Liver (tissue), 9 donors: ENCODE measurements around the gene ENPP3. TPM values are rescaled to one million over a fixed set of nuclear protein-coding genes. Genes with fewer than 3 reads are reported as not detected.

Source experiments
- DNase-seq: peaks from one replicate; pipeline ENCODE4 v3.0.0-alpha.2; 2017; ENCODE audit warnings: low spot score
- H3K27ac ChIP-seq, 2 donors: one replicate each; pipeline ENCODE4 v1.7.0; 2013; ENCODE audit warnings: inconsistent platforms in 2 of 2, low read length in 2 of 2, control low read depth in 1 of 2, low read depth in 1 of 2, mild to moderate bottlenecking in 1 of 2
- H3K27me3 ChIP-seq, 4 donors: one replicate each; pipeline versions ENCODE4 v1.6.1 to v1.7.0; 2013; ENCODE audit warnings: low read length in 3 of 4, inconsistent platforms in 1 of 4, mild to moderate bottlenecking in 1 of 4, moderate library complexity in 1 of 4; ENCODE audit not compliant: control insufficient read depth in 4 of 4, insufficient read depth in 4 of 4
- H3K36me3 ChIP-seq, 4 donors: one replicate each; pipeline versions ENCODE4 v1.6.1 to v1.7.0; 2013; ENCODE audit warnings: low read length in 3 of 4, mild to moderate bottlenecking in 3 of 4, low read depth in 1 of 4, moderate library complexity in 1 of 4; ENCODE audit not compliant: control insufficient read depth in 4 of 4, insufficient read depth in 3 of 4
- H3K4me1 ChIP-seq, 4 donors: one replicate each; pipeline versions ENCODE4 v1.6.1 to v1.7.0; 2013; ENCODE audit warnings: low read length in 3 of 4, mild to moderate bottlenecking in 3 of 4, moderate library complexity in 1 of 4; ENCODE audit not compliant: control insufficient read depth in 4 of 4, insufficient read depth in 4 of 4
- H3K4me3 ChIP-seq, 3 donors: one replicate each; pipeline versions ENCODE4 v1.6.1 to v1.7.0; 2013; ENCODE audit warnings: low read length in 3 of 3, control low read depth in 1 of 3, low read depth in 1 of 3, mild to moderate bottlenecking in 1 of 3
- H3K9ac ChIP-seq, 2 donors: one replicate each; pipeline ENCODE4 v1.7.0; 2013; ENCODE audit warnings: low read length in 2 of 2, mild to moderate bottlenecking in 2 of 2, moderate library complexity in 2 of 2, control low read depth in 1 of 2, low read depth in 1 of 2
- H3K9me3 ChIP-seq, 4 donors: one replicate each; pipeline versions ENCODE4 v1.6.1 to v1.7.0; 2013; ENCODE audit warnings: low read length in 3 of 4; ENCODE audit not compliant: control insufficient read depth in 4 of 4
- EGR1 ChIP-seq, 2 donors: IDR thresholded peaks; 2 replicates each; pipeline ENCODE4 v1.6.1; 2016 to 2018; ENCODE audit warnings: antibody characterized with exemption in 2 of 2, low read depth in 2 of 2
- FOXA1 ChIP-seq: IDR thresholded peaks from 2 replicates; pipeline ENCODE4 v1.6.1; 2016; ENCODE audit warnings: antibody characterized with exemption
- FOXA2 ChIP-seq: IDR thresholded peaks from 2 replicates; pipeline ENCODE4 v1.6.1; 2016; ENCODE audit warnings: antibody characterized with exemption
- GABPA ChIP-seq, 2 donors: IDR thresholded peaks in 1 of 2; conservative IDR thresholded peaks in 1 of 2; 2 replicates each; pipeline ENCODE4 v1.6.1; 2016; ENCODE audit warnings: antibody characterized with exemption in 2 of 2, mild to moderate bottlenecking in 1 of 2, moderate library complexity in 1 of 2
- HNF4A ChIP-seq, 2 donors: conservative IDR thresholded peaks; 2 replicates each; pipeline ENCODE4 v1.6.1; 2016; ENCODE audit warnings: antibody characterized with exemption in 2 of 2, mild to moderate bottlenecking in 2 of 2
- HNF4G ChIP-seq: IDR thresholded peaks from 2 replicates; pipeline ENCODE4 v1.6.1; 2016; ENCODE audit warnings: antibody characterized with exemption
- JUND ChIP-seq, 2 donors: IDR thresholded peaks; 2 replicates each; pipeline ENCODE4 v1.6.1; 2016; ENCODE audit warnings: antibody characterized with exemption in 2 of 2
- NR2F2 ChIP-seq: IDR thresholded peaks from 2 replicates; pipeline ENCODE4 v1.6.1; 2016; ENCODE audit warnings: antibody characterized with exemption
- RAD21 ChIP-seq, 2 donors: IDR thresholded peaks; 2 replicates each; pipeline ENCODE4 v1.6.1; 2016; ENCODE audit warnings: antibody characterized with exemption in 2 of 2, mild to moderate bottlenecking in 2 of 2
- RXRA ChIP-seq, 2 donors: IDR thresholded peaks; 2 replicates each; pipeline ENCODE4 v1.6.1; 2017 to 2018; ENCODE audit warnings: antibody characterized with exemption in 2 of 2, mild to moderate bottlenecking in 1 of 2
- SP1 ChIP-seq: IDR thresholded peaks from 2 replicates; pipeline ENCODE4 v1.6.1; 2018; ENCODE audit warnings: antibody characterized with exemption, mild to moderate bottlenecking
- TAF1 ChIP-seq: conservative IDR thresholded peaks from 2 replicates; pipeline ENCODE4 v1.6.1; 2016; ENCODE audit warnings: antibody characterized with exemption, mild to moderate bottlenecking
- YY1 ChIP-seq: IDR thresholded peaks from 2 replicates; pipeline ENCODE4 v1.6.1; 2016; ENCODE audit warnings: antibody characterized with exemption, mild to moderate bottlenecking
- WGBS: extraction: QIAGEN DNeasy Blood & Tissue Kit; methylation state at CpG from one replicate; pipeline ENCODE4 v1.1.7; 2013; 5-methylcytosine and 5-hydroxymethylcytosine counted together
- polyA plus RNA-seq, 2 donors: library from polyadenylated mRNA; stranded (reverse) in 1 of 2; unstranded in 1 of 2; fragments of 200-250 nt in 1 of 2; fragments of >200 nt in 1 of 2; fragmentation: Nextera tagmentation in 1 of 2; extraction: Ambion mirVana in 1 of 2; gene quantifications; one replicate each; pipeline versions ENCODE4 v1.2.1 to v1.2.3, GENCODE V29; 2013 to 2015
- total RNA-seq, 2 donors: library from RNA; depleted of rRNA; stranded (reverse); fragments of >200 nt; gene quantifications; one replicate each; pipeline ENCODE4 v1.2.3, GENCODE V29; 2014
- TF ChIP-seq, protein P1 (sequence below): IDR thresholded peaks from 2 replicates; pipeline ENCODE4 v1.6.1; 2016; ENCODE audit warnings: antibody characterized with exemption
- TF ChIP-seq, protein P2 (sequence below): IDR thresholded peaks from 2 replicates; pipeline ENCODE4 v1.6.1; 2016; ENCODE audit warnings: antibody characterized with exemption
- TF ChIP-seq, protein P3 (sequence below): IDR thresholded peaks from 2 replicates; pipeline ENCODE4 v1.6.1; 2016; ENCODE audit warnings: antibody characterized with exemption
- TF ChIP-seq, protein P4 (sequence below): IDR thresholded peaks from 2 replicates; pipeline ENCODE4 v1.6.1; 2016; ENCODE audit warnings: antibody characterized with exemption, mild to moderate bottlenecking
- TF ChIP-seq, protein P5 (sequence below): fragments of 150-350 bp; IDR thresholded peaks from 2 replicates; pipeline ENCODE4 v1.5.1; 2017; ENCODE audit warnings: improper control_type of control experiment, low read depth, low read length; ENCODE audit not compliant: missing input control
- donor health status: healthy.
- donor health status: healthy.
- donor health status: healthy.
- donor health status: healthy.
- donor health status: healthy.

The ENPP3 gene
- total and polyA plus RNA-seq, 4 donors, result 0.51 to 6.1 (median 1.1) TPM

DNA sequence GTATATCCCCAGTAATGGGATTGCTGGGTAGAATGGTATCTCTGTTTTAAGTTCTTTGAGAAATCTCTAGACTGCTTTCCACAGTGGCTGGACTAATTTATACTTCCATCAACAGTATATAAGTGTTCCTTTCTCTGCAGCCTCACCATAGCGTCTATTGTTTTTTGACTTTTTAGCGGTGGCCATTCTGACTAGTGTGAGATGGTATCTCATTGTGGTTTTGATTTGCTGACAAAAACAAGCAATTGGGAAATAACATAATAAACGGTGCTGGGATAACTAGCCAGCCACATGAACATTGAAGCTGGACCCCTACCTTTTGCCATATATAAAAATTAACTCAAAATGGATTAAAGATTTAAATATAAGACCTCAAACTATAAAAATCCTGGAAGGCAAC is 49.9 kb downstream of the ENPP3 start:
- no peak overlapping the region for H3K27ac ChIP-seq
- H3K4me3 ChIP-seq, result no peak overlapping the region
- H3K9ac ChIP-seq, result no peak overlapping the region
- DNase-seq, result no peak
- no peaks in the 10 kb centered on the region for H3K27me3 ChIP-seq
- H3K36me3 ChIP-seq, result peaks cover 0 to 2% (median 0%) of the 10 kb centered on the region in 4 donors
- 87% methylated on average over 3 of the region's 3 CpGs for WGBS
- no peak for TF ChIP-seq HNF4G
- no peak for TF ChIP-seq SP1
- TF ChIP-seq, protein P1, sequence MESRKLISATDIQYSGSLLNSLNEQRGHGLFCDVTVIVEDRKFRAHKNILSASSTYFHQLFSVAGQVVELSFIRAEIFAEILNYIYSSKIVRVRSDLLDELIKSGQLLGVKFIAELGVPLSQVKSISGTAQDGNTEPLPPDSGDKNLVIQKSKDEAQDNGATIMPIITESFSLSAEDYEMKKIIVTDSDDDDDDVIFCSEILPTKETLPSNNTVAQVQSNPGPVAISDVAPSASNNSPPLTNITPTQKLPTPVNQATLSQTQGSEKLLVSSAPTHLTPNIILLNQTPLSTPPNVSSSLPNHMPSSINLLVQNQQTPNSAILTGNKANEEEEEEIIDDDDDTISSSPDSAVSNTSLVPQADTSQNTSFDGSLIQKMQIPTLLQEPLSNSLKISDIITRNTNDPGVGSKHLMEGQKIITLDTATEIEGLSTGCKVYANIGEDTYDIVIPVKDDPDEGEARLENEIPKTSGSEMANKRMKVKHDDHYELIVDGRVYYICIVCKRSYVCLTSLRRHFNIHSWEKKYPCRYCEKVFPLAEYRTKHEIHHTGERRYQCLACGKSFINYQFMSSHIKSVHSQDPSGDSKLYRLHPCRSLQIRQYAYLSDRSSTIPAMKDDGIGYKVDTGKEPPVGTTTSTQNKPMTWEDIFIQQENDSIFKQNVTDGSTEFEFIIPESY, result no peak
- no peak for TF ChIP-seq RXRA (IDR thresholded peaks at IDR 0.05)
- H3K9me3 ChIP-seq, result no peaks in the 10 kb centered on the region
- H3K4me1 ChIP-seq, result no peaks in the 10 kb centered on the region

DNA sequence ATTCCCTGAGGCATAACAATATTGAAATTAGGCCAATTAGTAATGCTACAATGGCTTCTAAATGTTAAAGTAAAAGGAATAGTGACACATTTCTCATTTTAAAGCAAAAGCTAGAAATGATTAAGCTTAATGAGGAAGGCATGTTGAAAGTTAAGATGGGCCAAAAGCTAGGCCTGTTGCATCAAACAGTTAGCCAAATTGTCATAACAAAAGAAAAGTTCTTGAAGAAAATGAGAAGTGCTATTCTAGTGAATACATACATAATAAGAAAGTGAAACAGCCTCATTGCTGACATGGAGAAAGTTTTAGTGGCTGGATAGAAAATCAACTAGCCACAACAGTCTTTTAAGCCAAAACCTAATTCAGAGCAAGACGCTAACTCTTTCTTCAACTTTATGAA is 51.2 kb downstream of the ENPP3 start:
- Histone ChIP-seq H3K4me3 (no peak overlapping the region), H3K9me3 (no peaks in the 10 kb centered on the region), H3K36me3 (peaks cover 0 to 2% (median 0%) of the 10 kb centered on the region in 4 donors), H3K27me3 (no peaks in the 10 kb centered on the region), H3K9ac (no peak overlapping the region), H3K27ac (no peak overlapping the region), H3K4me1 (peaks cover 0 to 2% (median under 1%) of the 10 kb centered on the region in 4 donors)
- DNase-seq, result no peak
- TF ChIP-seq HNF4G, result no peak
- TF ChIP-seq RAD21 (IDR thresholded peaks at IDR 0.05), result no peak
- no peak for TF ChIP-seq RXRA (IDR thresholded peaks at IDR 0.05)
- TF ChIP-seq EGR1 (IDR thresholded peaks at IDR 0.05; ENCODE audit: low read depth in 2 of 2), result no peak
- TF ChIP-seq, protein P2, sequence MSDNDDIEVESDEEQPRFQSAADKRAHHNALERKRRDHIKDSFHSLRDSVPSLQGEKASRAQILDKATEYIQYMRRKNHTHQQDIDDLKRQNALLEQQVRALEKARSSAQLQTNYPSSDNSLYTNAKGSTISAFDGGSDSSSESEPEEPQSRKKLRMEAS, result no peak
- no peak for TF ChIP-seq YY1
- no peak for TF ChIP-seq TAF1
- TF ChIP-seq, protein P3, sequence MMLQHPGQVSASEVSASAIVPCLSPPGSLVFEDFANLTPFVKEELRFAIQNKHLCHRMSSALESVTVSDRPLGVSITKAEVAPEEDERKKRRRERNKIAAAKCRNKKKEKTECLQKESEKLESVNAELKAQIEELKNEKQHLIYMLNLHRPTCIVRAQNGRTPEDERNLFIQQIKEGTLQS, result no peak
- TF ChIP-seq FOXA1, result no peak
- no peak for TF ChIP-seq SP1
- no peak for TF ChIP-seq NR2F2
- TF ChIP-seq HNF4A (conservative IDR thresholded peaks at IDR 0.05), result no peak
- TF ChIP-seq, protein P4, sequence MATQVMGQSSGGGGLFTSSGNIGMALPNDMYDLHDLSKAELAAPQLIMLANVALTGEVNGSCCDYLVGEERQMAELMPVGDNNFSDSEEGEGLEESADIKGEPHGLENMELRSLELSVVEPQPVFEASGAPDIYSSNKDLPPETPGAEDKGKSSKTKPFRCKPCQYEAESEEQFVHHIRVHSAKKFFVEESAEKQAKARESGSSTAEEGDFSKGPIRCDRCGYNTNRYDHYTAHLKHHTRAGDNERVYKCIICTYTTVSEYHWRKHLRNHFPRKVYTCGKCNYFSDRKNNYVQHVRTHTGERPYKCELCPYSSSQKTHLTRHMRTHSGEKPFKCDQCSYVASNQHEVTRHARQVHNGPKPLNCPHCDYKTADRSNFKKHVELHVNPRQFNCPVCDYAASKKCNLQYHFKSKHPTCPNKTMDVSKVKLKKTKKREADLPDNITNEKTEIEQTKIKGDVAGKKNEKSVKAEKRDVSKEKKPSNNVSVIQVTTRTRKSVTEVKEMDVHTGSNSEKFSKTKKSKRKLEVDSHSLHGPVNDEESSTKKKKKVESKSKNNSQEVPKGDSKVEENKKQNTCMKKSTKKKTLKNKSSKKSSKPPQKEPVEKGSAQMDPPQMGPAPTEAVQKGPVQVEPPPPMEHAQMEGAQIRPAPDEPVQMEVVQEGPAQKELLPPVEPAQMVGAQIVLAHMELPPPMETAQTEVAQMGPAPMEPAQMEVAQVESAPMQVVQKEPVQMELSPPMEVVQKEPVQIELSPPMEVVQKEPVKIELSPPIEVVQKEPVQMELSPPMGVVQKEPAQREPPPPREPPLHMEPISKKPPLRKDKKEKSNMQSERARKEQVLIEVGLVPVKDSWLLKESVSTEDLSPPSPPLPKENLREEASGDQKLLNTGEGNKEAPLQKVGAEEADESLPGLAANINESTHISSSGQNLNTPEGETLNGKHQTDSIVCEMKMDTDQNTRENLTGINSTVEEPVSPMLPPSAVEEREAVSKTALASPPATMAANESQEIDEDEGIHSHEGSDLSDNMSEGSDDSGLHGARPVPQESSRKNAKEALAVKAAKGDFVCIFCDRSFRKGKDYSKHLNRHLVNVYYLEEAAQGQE, result no peak
- TF ChIP-seq, protein P5, sequence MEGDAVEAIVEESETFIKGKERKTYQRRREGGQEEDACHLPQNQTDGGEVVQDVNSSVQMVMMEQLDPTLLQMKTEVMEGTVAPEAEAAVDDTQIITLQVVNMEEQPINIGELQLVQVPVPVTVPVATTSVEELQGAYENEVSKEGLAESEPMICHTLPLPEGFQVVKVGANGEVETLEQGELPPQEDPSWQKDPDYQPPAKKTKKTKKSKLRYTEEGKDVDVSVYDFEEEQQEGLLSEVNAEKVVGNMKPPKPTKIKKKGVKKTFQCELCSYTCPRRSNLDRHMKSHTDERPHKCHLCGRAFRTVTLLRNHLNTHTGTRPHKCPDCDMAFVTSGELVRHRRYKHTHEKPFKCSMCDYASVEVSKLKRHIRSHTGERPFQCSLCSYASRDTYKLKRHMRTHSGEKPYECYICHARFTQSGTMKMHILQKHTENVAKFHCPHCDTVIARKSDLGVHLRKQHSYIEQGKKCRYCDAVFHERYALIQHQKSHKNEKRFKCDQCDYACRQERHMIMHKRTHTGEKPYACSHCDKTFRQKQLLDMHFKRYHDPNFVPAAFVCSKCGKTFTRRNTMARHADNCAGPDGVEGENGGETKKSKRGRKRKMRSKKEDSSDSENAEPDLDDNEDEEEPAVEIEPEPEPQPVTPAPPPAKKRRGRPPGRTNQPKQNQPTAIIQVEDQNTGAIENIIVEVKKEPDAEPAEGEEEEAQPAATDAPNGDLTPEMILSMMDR, result no peak
- TF ChIP-seq, protein P1, result no peak
- no peak for TF ChIP-seq GABPA (IDR thresholded peaks at IDR 0.05 in 1 of 2, conservative IDR thresholded peaks at IDR 0.05 in 1 of 2)
- no peak for TF ChIP-seq JUND (IDR thresholded peaks at IDR 0.05)
- no peak for TF ChIP-seq FOXA2
- WGBS, result 88% methylated on average over 1 of the region's 1 CpG
